GM12875 (cell line): ENCODE results near the gene ECHDC1.

Source experiments
- H3K4me3 ChIP-seq: one replicate; pipeline ENCODE4 v1.5.1; 2011; ENCODE audit warnings: low read depth, low read length, control low read depth
- TF ChIP-seq, protein P1 (sequence below): IDR thresholded peaks from 2 replicates; pipeline ENCODE4 v1.5.1; 2011; ENCODE audit warnings: low read depth, mild to moderate bottlenecking, control low read depth, inconsistent platforms, low read length, moderate library complexity, borderline replicate concordance; ENCODE audit not compliant: insufficient read depth

ECHDC1 gene

DNA sequence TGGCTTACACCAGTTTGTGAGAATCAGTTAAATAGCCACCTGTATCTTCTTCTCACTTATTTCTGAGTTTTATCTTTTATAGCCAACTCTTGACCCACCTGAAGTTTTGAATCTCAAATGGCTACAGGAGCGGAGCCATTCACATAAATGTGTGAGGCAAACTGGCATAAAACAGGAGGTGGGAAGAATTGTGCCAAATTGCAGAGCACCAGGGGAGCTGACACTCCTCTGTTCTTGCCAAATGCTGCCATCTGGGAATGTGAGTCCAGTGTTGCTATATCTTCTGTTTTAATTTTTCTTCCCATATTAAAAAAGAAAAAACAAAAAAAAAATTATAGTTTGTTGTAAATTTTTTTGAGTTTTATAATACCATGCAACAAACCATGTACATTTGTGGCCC is 93.8 kb downstream of the ECHDC1 start:
- no peak overlapping the region for H3K4me3 ChIP-seq
- TF ChIP-seq, protein P1, sequence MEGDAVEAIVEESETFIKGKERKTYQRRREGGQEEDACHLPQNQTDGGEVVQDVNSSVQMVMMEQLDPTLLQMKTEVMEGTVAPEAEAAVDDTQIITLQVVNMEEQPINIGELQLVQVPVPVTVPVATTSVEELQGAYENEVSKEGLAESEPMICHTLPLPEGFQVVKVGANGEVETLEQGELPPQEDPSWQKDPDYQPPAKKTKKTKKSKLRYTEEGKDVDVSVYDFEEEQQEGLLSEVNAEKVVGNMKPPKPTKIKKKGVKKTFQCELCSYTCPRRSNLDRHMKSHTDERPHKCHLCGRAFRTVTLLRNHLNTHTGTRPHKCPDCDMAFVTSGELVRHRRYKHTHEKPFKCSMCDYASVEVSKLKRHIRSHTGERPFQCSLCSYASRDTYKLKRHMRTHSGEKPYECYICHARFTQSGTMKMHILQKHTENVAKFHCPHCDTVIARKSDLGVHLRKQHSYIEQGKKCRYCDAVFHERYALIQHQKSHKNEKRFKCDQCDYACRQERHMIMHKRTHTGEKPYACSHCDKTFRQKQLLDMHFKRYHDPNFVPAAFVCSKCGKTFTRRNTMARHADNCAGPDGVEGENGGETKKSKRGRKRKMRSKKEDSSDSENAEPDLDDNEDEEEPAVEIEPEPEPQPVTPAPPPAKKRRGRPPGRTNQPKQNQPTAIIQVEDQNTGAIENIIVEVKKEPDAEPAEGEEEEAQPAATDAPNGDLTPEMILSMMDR: no peak

DNA sequence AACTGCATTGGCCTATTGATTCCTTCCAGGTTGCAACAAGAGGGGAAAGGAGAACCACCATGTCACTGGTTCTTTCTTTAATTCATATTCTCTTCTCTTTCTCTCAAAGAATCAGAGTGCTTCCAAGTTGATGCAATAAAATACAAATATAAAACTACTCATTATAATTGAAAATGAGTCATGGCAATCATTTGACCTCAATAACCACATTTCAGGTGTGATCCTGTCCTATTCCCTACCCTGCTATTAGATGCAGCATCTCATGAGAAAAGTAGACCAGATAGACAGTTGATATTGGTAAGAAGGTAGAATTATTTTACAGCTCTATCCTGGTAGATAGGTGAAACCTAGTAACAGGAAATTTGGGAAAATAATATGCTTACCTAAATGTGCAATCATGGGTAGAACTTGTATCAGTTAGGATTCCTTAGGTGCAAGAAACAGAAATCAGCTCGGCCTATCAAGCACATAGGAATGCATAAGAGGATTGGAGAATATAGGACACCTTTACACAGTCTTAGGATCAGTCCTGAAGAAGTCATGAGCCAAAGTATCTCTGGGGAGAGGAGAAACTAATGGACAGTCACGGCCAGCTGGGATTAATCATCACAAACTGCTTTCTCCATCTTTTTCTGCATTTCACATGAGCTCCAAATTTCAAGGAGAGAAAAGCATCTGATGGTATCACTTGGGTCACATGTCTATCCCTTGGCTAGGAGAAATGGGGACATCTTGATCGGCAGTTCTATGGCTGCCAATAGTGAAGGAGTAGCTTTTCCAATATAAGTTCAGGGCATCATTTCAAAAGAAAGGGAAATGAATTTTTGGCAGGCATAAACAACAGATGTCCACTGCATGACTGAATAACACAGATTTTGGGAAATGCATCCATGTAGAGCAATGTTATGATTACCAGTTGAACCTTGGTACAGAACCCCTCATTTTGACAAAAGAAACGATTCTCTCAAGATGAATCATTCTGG is 96.0 kb downstream of the ECHDC1 start:
- TF ChIP-seq, protein P1: no peak
- no peak overlapping the region for H3K4me3 ChIP-seq

DNA sequence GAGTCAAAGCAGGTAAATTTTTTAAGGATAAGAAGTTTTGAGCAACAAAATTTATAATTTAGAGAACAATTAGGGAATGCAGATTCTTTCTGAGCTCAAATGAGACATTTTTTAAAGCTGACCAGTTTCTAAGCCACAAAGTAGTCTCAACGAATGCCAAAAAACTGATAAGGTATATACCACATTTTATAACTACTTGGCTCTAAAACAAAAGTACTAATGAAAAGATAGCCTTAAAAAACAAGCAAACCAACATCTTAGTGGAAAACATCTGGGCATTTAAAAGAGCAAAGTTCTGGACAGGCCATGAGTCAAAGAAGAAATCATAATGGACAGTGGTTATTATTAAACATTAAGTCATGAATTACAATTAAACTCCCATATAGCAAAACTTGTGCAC is 99.9 kb downstream of the ECHDC1 start:
- no peak overlapping the region for H3K4me3 ChIP-seq
- TF ChIP-seq, protein P1: no peak
